Glomerular endothelial cell (primary cell): ENCODE data around the gene PPFIBP1. TPM values are rescaled to one million over a fixed set of nuclear protein-coding genes. Genes with fewer than 3 reads are reported as not detected.
"Not testable (repeated sequence)": the region's sequence is repeated elsewhere in the genome, so short reads cannot be mapped to it uniquely, and the experiment has no call there.

ENCODE experiments used
- DNase-seq: peaks from one replicate; pipeline ENCODE4 v3.0.0-alpha.2; 2011; ENCODE audit warnings: low read depth, low spot score; ENCODE audit errors: extremely low read depth
- total RNA-seq: library from RNA; depleted of rRNA; stranded (reverse); fragments of >200 nt; gene quantifications from 2 replicates; pipeline ENCODE4 v1.2.3, GENCODE V29; 2015

PPFIBP1 gene
- total RNA-seq, 1 donor from 2014 or later: 125 TPM

DNA sequence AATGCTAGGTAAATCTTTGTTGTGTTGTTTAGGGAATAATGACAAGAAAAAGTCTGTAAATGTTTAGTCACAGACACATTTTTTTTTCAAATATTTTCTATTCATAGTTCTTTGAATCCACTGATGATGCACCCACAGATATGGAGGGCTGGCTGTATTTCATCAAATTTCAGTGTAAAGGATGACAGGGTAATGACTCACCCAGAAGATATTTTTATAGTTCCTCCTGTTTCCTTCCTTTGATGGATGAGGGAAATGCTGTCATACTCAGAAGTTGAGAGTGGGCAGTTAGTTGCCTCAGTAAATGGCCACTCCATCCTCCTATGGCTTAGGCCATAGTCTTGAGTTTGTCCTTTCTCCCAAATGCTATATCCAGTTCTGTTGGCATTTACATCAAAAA lies 95.3 kb downstream of the PPFIBP1 start:
- DNase-seq: no peak

DNA sequence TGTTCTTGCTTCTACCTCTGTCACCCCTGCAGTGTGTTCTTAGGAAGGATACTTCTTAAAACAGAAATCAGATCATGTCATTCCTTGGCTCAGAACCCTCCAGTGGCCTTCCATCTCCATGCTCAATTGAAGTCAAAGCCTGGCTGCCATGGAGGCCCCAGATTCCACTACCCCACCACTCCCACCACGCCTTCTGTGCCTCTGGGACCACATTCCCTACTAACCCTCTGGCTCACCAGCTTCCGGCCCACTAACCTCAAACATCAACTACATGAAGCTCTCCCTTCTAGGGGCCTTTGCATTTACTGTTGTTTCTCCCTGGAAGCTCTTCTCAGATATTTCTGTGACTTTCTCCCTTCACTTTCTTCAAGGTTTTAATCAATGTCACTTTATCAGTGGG lies 96.1 kb downstream of the PPFIBP1 start:
- DNase-seq: no peak

DNA sequence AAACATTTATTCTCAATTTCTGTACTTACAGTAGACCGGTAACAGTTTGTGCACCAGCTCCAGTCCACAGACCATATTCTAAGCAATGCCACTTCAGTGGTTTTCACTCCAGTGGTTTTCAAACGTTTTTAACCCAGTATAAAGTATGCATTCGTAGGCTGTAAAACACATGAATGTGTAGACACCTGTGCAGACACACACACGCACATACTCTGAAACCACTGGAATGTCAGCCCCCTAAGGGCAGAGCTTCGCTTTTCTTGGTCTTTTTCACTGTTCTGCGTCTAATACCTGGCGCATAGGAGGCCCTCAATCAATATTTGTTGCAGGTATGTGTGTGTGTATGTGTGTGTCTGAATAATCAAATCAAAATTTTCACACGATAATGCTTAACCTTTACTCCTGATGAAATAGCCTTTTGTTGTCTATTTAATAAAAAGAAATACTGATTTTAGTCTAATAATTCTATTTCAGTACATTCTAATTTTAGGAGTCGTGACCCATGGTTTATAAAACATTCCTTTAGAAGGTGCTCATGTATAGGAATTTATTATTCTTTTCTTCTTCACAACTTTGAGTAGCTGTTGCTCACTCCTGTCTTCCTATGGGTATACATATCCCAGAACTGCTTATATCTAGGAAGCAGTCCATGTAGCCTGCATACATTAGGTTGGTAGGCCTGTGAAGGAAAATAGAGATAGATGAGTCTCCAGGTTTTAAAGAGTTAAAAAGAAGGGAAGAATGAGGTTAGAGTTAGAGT lies 98.6 kb downstream of the PPFIBP1 start:
- no peak for DNase-seq

- no peak for DNase-seq
These were observed 99.6 kb downstream of the PPFIBP1 start for GRCh38 chr12:27623645-27624044.

- no peak for DNase-seq
These were observed 100.6 kb downstream of the PPFIBP1 start for GRCh38 chr12:27624586-27624985.

DNA sequence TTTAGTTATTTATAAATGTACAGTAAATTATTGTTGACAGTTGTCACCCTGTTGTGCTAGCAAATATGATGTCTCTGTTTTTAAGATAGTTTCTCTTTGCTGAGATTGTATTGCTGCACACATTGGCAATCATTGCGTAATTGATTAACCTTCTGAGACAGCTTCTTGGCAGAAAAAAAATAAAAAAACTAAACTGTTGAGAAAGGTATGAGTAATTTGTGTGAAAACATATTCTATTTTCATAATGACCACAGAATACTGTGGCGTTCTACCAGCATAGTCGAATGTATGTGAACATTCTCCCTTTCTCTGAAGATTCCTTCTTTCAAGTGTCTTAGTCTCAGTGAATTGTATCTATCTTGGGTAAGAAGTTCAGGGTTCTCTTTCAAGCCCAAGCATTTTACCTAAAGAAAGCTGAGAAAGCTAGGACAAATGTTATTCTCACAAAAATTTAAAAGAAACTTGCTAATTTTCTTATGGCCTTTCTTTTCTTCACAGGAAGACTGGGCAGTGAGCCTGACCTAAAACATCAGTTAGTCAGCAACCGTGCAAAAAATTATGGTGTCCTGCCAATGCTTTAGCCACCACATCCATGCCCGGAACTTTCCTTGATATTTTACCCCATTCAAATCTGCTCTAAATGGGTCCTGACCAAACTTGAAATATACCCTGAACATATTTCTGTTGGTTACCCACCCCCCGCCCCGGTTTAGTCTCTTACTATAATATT lies 103.3 kb downstream of the PPFIBP1 start:
- no peak for DNase-seq

DNA sequence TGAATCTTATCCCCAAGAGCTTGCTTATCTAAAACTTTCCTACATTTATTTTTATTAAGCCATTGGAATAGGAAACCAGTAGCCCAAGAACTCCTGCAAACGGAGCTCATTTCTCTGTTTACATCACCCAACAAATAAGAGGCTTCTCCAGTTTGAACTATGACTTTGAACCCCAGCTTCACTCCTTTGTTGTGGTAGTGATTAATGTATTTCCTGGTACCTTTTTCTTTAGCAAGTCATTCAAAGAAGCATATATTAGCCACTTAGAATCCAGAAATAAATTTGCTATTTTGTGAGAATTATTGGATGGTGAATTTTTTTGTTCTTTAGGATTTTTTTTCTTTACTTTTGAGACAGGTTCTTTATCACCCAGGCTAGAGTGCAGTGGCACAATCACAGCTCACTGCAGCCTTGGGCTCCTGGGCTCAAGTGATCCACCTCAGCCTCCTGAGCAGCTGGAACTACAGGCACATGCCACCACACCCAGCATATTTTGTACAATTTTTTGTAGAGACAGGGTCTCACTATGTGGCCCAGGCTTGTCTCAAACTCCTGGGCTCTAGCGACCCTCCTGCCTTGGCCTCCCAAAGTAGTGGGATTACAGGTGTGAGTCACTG lies 104.0 kb downstream of the PPFIBP1 start:
- DNase-seq: not testable (repeated sequence)

GRCh38 chr12:27630219-27630618 lies 106.2 kb downstream of the PPFIBP1 start:
- not testable (repeated sequence) for DNase-seq

DNA sequence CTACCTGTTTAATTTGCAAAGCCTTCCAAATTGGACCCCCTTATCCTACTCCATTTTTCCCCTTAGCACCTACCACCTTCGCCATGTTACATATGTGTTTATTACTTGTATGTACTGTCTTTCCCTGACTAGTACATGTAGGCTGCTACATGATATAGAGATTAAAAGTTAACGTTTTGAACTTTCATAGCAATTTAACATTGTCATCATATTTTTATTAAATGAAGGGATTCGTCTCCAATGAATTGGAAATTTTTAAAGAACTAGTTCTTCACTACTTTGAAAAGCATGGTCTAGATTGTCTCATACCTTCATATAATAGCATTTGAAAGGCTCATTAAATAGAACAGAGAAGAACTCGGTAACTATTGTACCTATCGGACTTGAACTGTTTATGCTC lies 107.4 kb downstream of the PPFIBP1 start:
- DNase-seq: no peak

DNA sequence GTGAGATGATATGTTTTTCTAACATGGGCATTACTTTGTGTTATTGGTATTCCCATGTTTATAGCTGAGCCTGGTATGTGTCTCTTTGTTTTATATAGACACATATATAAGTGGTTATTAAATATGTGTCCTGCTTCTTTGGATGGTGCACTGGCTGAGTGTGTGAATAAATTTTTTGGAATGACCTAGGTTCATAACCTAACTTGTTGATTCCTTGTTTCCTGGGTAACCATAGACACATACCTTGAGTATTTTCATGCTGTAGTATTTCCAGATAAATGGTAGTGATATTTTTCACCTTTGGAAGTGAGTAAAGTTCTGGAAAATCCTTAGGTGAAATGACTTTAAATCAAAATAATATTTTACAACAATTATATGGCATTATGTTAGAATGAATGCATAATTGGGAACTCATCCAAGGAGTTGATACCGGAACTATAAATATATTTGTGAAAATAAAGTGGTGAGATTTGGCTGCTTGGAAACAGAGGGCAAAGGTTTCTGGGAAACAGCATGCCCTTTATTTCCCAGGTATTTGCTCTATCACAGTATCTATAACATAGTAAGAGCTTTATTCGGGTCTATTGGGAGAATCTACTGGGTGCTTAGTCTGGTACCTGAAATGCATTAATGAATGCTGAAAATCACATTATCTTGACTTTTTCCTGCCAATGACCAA lies 107.9 kb downstream of the PPFIBP1 start:
- no peak for DNase-seq

- no peak for DNase-seq
These were observed 111.5 kb downstream of the PPFIBP1 start for GRCh38 chr12:27635349-27635972.

- not testable (repeated sequence) for DNase-seq
These were observed 112.6 kb downstream of the PPFIBP1 start for GRCh38 chr12:27636569-27636968.

DNA sequence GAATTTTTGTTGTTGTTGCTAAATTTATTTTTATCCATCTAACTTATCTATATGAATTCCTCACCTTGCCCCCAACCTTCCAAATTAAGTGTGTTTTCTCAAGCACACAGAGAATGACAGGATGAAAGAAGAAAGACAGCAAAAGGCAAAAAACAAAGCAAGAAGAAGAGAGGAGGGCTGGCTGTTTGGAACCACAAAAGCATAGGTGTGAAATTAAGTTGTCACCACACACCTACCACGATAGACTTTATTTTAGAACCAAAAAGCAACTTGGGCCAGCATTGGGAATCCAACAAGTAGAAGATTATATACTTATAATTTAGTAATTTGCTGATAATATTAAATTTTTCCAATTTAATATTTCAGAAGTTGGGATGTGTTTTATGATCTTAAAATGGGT lies 113.5 kb downstream of the PPFIBP1 start:
- no peak for DNase-seq

- no peak for DNase-seq
These were observed 115.3 kb downstream of the PPFIBP1 start for GRCh38 chr12:27639265-27639664.

- not testable (repeated sequence) for DNase-seq
These were observed 116.7 kb downstream of the PPFIBP1 start for GRCh38 chr12:27640566-27641200.

DNA sequence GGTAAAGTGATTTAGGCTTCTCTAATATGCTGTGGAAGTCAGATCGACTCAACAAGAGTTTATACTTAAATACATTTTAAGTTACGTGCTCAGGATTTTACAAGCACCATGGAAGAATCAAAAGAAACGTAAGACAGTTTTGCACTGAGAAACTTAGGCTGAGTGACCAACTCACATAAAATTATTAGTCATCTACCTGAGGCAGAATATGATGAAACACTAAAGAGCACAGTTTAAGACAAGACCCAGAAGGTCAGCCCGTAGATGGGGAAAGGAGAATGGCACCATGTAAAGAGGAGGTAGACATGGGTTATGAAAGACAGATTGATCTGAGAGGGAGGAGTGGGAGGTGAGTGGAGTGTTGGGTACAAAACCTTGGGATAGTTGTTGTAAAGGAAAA lies 118.4 kb downstream of the PPFIBP1 start:
- not testable (repeated sequence) for DNase-seq

DNA sequence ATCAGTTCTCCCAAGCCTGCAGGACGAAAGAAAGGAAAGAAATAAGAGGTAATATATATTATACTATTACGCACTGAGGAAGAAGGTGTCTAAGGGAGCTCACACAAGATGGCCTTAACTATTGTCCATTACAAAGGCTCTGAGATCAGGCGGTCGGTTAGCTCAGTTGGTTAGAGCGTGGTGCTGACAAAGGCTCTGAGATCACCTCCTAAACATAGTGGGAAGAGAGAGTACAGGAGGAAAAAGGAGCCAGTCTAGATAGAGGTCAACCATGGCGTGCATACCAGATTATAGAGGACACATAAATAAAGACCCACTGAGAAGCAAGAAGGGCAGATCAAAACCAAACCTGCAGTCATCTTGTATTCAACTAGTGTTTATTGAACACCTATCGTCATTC lies 118.9 kb downstream of the PPFIBP1 start:
- not testable (repeated sequence) for DNase-seq

DNA sequence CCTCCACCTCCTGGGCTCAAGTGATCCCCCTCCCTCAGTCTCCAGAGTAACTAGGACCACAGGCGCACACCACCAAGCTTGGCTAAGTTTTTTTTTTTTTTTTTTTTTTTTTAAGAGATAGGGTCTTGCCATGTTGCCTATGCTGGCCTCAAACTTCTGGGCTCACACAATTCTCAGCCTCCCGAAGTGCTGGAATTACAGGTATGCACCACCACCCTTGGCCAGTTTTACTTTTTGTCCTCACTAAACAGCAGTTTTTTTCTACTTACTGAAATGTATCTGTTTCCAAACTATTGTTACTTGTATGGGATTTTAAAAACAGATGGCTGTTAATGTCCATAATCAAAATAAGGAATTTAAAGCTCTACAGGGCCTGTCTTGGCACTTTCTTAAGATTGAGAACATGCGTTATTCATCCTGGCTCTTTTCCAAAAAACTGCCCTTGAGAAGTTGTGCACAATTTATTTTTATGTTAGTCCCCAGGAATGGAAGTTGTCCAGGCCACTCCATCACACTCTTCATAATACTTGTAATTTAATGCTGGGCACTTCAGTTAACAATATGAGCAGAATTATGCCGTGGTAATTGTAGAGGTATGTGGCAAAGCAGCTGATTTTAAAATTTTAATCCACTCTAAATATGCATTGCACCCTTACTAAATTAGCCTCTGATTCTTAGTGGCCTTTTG lies 120.3 kb downstream of the PPFIBP1 start:
- no peak for DNase-seq

DNA sequence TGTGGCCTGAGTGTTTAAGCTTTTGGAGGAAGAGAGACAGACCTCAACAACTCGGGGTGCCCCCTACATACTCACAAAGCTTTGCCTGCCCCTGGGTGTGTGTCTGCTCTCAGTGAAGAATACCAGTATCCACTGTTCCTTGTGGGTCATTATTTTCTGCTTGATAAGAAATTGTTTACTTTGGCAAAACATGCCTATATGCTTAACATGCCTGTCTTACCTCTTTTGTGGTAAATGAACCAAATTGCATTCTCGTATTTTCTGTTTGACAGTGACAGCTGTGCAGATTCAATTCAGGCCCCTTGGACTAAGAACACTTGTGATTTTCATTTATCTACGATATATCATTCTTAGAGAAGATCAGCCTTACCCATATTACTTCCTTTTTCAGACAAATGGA lies 121.7 kb downstream of the PPFIBP1 start:
- DNase-seq: no peak

- no peak for DNase-seq
These were observed 122.1 kb downstream of the PPFIBP1 start for GRCh38 chr12:27646149-27646548.
